HEK293 (cell line): Measurements from ENCODE around the gene TBC1D22A.

ENCODE experiments used
- ZNF146 ChIP-seq: fragments of 450-650 bp; formaldehyde crosslinking; IDR thresholded peaks from 2 replicates; pipeline ENCODE4 v1.5.1; 2016; ENCODE audit warnings: missing biosample characterization, missing genetic modification characterization
- ZSCAN30 ChIP-seq: fragments of 450-650 bp; IDR thresholded peaks from 2 replicates; pipeline ENCODE4 v1.5.1; 2018; ENCODE audit warnings: missing biosample characterization, mild to moderate bottlenecking, missing genetic modification characterization, moderate library complexity
- TF ChIP-seq, protein P1 (sequence below): fragments of 450-650 bp; formaldehyde crosslinking; IDR thresholded peaks from 2 replicates; pipeline ENCODE4 v1.5.1; 2016; ENCODE audit warnings: missing biosample characterization, missing genetic modification characterization
- TF ChIP-seq, protein P2 (sequence below): fragments of 450-650 bp; formaldehyde crosslinking; IDR thresholded peaks from 2 replicates; pipeline ENCODE4 v1.5.1; 2016; ENCODE audit warnings: missing biosample characterization, missing genetic modification characterization, low read depth
- TF ChIP-seq, protein P3 (sequence below): fragments of 450-650 bp; formaldehyde crosslinking; IDR thresholded peaks from 2 replicates; pipeline ENCODE4 v1.5.1; 2017; ENCODE audit warnings: missing biosample characterization, missing genetic modification characterization

DNA sequence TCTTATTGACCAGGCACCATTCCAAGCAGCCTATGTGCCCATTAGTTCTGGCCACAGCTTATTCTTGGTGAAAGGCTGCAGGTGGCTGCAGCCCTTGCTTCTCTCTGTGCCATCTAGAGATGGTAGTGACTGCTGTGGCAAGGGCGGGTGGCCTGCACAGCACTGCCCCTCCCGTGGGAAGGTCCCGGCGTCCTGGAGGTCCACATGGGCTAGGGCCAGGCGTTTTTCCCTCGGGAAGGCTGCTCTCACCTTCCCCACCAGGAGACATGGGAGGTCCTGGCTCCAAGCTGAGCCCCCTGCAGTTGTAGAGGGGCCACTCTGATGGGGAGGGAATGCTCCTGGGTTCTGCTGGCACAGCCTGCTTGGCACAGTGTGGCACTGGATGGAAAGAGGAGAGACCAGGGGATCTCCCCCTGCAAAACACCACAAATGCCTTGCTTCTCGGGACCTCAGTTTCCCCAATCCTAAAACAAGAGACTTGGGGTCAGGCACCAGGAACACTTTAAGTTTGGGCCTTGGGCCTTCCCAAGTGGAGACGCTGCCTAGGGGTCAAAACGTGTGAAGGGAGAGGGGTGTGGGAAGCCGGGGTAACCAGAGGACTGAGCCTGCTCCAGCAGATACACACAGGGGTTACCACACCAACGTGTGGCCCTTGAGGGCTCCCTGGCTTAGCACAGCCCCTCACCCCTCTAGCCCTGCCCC lies 10.0 kb upstream of the TBC1D22A start:
- TF ChIP-seq, protein P1, sequence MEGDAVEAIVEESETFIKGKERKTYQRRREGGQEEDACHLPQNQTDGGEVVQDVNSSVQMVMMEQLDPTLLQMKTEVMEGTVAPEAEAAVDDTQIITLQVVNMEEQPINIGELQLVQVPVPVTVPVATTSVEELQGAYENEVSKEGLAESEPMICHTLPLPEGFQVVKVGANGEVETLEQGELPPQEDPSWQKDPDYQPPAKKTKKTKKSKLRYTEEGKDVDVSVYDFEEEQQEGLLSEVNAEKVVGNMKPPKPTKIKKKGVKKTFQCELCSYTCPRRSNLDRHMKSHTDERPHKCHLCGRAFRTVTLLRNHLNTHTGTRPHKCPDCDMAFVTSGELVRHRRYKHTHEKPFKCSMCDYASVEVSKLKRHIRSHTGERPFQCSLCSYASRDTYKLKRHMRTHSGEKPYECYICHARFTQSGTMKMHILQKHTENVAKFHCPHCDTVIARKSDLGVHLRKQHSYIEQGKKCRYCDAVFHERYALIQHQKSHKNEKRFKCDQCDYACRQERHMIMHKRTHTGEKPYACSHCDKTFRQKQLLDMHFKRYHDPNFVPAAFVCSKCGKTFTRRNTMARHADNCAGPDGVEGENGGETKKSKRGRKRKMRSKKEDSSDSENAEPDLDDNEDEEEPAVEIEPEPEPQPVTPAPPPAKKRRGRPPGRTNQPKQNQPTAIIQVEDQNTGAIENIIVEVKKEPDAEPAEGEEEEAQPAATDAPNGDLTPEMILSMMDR = no peak
- TF ChIP-seq, protein P2, sequence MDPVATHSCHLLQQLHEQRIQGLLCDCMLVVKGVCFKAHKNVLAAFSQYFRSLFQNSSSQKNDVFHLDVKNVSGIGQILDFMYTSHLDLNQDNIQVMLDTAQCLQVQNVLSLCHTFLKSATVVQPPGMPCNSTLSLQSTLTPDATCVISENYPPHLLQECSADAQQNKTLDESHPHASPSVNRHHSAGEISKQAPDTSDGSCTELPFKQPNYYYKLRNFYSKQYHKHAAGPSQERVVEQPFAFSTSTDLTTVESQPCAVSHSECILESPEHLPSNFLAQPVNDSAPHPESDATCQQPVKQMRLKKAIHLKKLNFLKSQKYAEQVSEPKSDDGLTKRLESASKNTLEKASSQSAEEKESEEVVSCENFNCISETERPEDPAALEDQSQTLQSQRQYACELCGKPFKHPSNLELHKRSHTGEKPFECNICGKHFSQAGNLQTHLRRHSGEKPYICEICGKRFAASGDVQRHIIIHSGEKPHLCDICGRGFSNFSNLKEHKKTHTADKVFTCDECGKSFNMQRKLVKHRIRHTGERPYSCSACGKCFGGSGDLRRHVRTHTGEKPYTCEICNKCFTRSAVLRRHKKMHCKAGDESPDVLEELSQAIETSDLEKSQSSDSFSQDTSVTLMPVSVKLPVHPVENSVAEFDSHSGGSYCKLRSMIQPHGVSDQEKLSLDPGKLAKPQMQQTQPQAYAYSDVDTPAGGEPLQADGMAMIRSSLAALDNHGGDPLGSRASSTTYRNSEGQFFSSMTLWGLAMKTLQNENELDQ (tag by site-specific recombination) = no peak
- no peak for TF ChIP-seq ZNF146
- no peak for TF ChIP-seq ZSCAN30 (tag by site-specific recombination)
- TF ChIP-seq, protein P3, sequence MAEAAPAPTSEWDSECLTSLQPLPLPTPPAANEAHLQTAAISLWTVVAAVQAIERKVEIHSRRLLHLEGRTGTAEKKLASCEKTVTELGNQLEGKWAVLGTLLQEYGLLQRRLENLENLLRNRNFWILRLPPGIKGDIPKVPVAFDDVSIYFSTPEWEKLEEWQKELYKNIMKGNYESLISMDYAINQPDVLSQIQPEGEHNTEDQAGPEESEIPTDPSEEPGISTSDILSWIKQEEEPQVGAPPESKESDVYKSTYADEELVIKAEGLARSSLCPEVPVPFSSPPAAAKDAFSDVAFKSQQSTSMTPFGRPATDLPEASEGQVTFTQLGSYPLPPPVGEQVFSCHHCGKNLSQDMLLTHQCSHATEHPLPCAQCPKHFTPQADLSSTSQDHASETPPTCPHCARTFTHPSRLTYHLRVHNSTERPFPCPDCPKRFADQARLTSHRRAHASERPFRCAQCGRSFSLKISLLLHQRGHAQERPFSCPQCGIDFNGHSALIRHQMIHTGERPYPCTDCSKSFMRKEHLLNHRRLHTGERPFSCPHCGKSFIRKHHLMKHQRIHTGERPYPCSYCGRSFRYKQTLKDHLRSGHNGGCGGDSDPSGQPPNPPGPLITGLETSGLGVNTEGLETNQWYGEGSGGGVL (tag by site-specific recombination) = no peak
